ENCODE data around the gene SAP30L.

SAP30L gene

DNA sequence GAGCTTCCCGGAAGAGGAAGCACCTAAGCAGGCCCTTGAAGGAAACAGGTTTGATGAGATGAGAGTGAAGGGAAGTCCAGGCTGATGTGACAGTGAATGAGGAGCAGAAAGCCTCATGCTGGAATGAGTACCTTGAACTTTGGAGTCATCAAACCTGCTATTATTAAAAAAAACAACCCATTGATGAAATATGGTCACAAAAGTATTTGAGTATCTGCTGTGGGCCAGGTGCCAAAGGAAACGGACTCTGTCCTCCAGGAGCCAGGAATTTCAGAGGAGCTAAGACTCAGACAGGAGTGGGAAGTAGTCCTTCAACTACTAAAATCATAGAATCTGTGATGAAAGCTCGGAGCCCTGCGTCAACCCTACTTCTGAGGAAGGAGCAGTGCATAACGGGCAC, 20.4 kb downstream of the SAP30L start:
- TF ChIP-seq, protein P1, sequence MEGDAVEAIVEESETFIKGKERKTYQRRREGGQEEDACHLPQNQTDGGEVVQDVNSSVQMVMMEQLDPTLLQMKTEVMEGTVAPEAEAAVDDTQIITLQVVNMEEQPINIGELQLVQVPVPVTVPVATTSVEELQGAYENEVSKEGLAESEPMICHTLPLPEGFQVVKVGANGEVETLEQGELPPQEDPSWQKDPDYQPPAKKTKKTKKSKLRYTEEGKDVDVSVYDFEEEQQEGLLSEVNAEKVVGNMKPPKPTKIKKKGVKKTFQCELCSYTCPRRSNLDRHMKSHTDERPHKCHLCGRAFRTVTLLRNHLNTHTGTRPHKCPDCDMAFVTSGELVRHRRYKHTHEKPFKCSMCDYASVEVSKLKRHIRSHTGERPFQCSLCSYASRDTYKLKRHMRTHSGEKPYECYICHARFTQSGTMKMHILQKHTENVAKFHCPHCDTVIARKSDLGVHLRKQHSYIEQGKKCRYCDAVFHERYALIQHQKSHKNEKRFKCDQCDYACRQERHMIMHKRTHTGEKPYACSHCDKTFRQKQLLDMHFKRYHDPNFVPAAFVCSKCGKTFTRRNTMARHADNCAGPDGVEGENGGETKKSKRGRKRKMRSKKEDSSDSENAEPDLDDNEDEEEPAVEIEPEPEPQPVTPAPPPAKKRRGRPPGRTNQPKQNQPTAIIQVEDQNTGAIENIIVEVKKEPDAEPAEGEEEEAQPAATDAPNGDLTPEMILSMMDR (IDR thresholded peaks at IDR 0.05; ENCODE audit: insufficient read depth, low read length, missing control alignments): no peak
- DNase-seq (ENCODE audit: low read depth, low spot score): no peak
- CTCF ChIA-PET: interaction anchor here (0.7 to 13.3 kb wide), 22 partner anchors 9 to 490 kb away, joined by 3 to 228 read pairs (median 8); partner anchors contain the start of gene HAND1
- no peak overlapping the region for H3K4me3 ChIP-seq (ENCODE audit: low read depth, low read length)
- POLR2A ChIA-PET: no interaction called here

- TF ChIP-seq, protein P1 (IDR thresholded peaks at IDR 0.05; ENCODE audit: insufficient read depth, low read length, missing control alignments): no peak
- DNase-seq (ENCODE audit: low read depth, low spot score): no peak
- POLR2A ChIA-PET: no interaction called here
Observed at GRCh38 chr5:154466671-154467070, 20.9 kb downstream of the SAP30L start.

DNA sequence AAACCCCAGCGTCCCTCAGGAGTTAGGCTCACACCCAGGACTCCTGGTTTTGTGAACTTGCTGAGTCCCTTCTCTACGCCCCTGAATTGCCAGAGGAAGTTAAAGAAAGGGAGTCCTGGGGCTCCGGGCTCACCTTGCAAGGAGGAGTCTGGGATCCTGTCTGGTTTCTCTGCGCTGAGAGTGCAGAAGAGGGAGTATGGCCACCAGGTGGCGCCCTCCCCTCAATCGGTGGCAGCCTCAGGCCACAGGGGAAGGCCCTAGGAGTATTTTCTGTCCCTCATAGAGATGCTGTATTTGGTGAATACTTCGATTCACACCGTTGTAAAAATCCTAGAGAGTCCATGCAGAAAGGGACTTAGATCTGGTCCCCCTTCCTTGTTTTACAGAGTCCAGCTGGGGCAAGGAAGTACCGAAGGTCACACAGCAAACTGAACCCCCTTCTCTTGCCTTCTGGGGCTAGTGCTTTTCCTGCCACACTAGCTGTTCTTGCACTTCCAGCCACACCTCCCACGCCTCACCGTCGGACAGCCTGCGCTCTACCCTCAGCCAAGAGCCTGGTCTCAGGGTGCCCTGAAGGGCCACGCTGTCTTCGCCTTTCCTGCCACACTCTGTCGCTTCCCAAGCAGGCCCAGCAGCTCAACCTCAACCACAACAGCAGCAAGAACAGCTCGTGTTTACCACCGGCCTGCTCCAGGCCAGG, 22.0 kb downstream of the SAP30L start:
- ChIA-PET POLR2A (no interaction called here), CTCF (interaction anchor here (0.7 to 13.3 kb wide), 30 partner anchors 10 to 494 kb away, joined by 3 to 228 read pairs (median 4); partner anchors contain the start of gene HAND1)
- H3K4me3 ChIP-seq (ENCODE audit: low read depth, low read length): no peak overlapping the region
- DNase-seq (ENCODE audit: low read depth, low spot score): no peak
- TF ChIP-seq, protein P1 (IDR thresholded peaks at IDR 0.05; ENCODE audit: insufficient read depth, low read length, missing control alignments): peak; percentile 92

More at GRCh38 chr5:154466671-154467070, 20.9 kb downstream of the SAP30L start:
- H3K4me3 ChIP-seq (ENCODE audit: low read depth, low read length): no peak overlapping the region
- CTCF ChIA-PET: interaction anchor here (0.5 to 13.3 kb wide), 30 partner anchors 9 to 491 kb away, joined by 3 to 228 read pairs (median 4); partner anchors contain the start of gene HAND1

DNA sequence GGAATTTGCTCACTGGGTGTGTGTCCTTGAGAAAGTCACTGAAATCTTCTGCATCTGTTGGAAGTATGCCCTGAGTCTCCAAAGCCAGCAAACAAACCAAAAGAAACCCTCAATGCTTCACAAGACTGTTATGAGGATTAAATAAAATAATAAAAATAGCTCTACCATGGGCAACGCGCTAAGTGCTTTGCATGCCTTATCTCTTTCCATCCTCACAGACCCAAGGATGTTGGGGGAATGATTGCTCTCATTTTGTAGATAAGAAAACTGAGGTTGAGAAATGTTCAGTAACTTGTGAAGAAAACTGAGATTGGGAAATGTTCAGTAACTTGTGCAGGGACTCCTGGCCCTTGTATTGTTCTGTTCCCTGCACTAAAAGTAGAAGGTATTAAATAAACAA, 24.3 kb downstream of the SAP30L start:
- ChIA-PET CTCF (interaction anchor here (1.0 to 13.3 kb wide), 5 partner anchors 13 to 401 kb away, joined by 3 to 228 read pairs (median 3); no protein-coding TSS in a partner anchor), POLR2A (no interaction called here)
- H3K4me3 ChIP-seq (ENCODE audit: low read depth, low read length): no peak overlapping the region
- DNase-seq (ENCODE audit: low read depth, low spot score): no peak
- TF ChIP-seq, protein P1 (IDR thresholded peaks at IDR 0.05; ENCODE audit: insufficient read depth, low read length, missing control alignments): no peak

- CTCF ChIA-PET: interaction anchor here (0.8 to 13.3 kb wide), 5 partner anchors 13 to 140 kb away, joined by 3 to 228 read pairs (median 3); no protein-coding TSS in a partner anchor
- DNase-seq (ENCODE audit: low read depth, low spot score): no peak
- H3K4me3 ChIP-seq (ENCODE audit: low read depth, low read length): no peak overlapping the region
- TF ChIP-seq, protein P1 (IDR thresholded peaks at IDR 0.05; ENCODE audit: insufficient read depth, low read length, missing control alignments): no peak
- POLR2A ChIA-PET: no interaction called here
Observed at GRCh38 chr5:154470947-154471870, 25.4 kb downstream of the SAP30L start.

All from AG04449 (cell line).